NCI-H2227 treated with DMSO at 0.1 percent for 48 hours (cell line): ENCODE results near the gene LPAR2.

Experiments
- DNase-seq: peaks from one replicate; lab custom pipeline; 2025; lab: John Stamatoyannopoulos, UW

The LPAR2 gene

GRCh38 chr19:19653597-19654147 lies 25.7 kb upstream of the LPAR2 start:
- no peak for DNase-seq

GRCh38 chr19:19652482-19653295 lies 24.7 kb upstream of the LPAR2 start:
- no peak for DNase-seq

GRCh38 chr19:19651076-19651475 lies 23.1 kb upstream of the LPAR2 start:
- no peak for DNase-seq

- no peak for DNase-seq
These were observed 22.3 kb upstream of the LPAR2 start for GRCh38 chr19:19650331-19650730.

- DNase-seq: no peak
These were observed 21.6 kb upstream of the LPAR2 start for GRCh38 chr19:19649580-19649995.

- DNase-seq: no peak
These were observed 21.1 kb upstream of the LPAR2 start for GRCh38 chr19:19649155-19649554.

- no peak for DNase-seq
These were observed 19.2 kb upstream of the LPAR2 start for GRCh38 chr19:19647037-19647835.

GRCh38 chr19:19645233-19645870 lies 17.3 kb upstream of the LPAR2 start:
- DNase-seq: no peak

- no peak for DNase-seq
These were observed 16.0 kb upstream of the LPAR2 start for GRCh38 chr19:19644054-19644388.

GRCh38 chr19:19643158-19644053 lies 15.4 kb upstream of the LPAR2 start, which contains the start of gene GMIP:
Gene GMIP (minus strand): TSS chr19:19643657. CDS start chr19:19643529, 128 bp downstream.
- DNase-seq: no peak

- DNase-seq: no peak
These were observed 14.6 kb upstream of the LPAR2 start for GRCh38 chr19:19642506-19643157.

- no peak for DNase-seq
These were observed 9.7 kb upstream of the LPAR2 start for GRCh38 chr19:19637523-19638251.

- DNase-seq: no peak
These were observed 9.1 kb upstream of the LPAR2 start for GRCh38 chr19:19637186-19637522.

- DNase-seq: no peak
These were observed 8.7 kb upstream of the LPAR2 start for GRCh38 chr19:19636573-19637185.

GRCh38 chr19:19635313-19635702 lies 7.3 kb upstream of the LPAR2 start:
- no peak for DNase-seq

- no peak for DNase-seq
These were observed 6.7 kb upstream of the LPAR2 start for GRCh38 chr19:19634516-19635312.

- DNase-seq: no peak
These were observed 5.9 kb upstream of the LPAR2 start for GRCh38 chr19:19633711-19634515.

- no peak for DNase-seq
These were observed 4.6 kb upstream of the LPAR2 start for GRCh38 chr19:19632661-19633060.
